Body of pancreas (tissue), 4 donors: ENCODE results near the gene GTPBP2.

Experiments
- POLR2A ChIP-seq, 3 donors: fragments of 450-650 bp; IDR thresholded peaks; one replicate each; pipeline ENCODE4 v1.6.1; 2016; ENCODE audit warnings: antibody characterized with exemption in 3 of 3, mild to moderate bottlenecking in 2 of 3
- TF ChIP-seq, protein P1 (sequence below), 7 experiments: fragments of 450-650 bp in 4 of 7; fragments of 200-600 bp in 3 of 7; sonication (generic) in 3 of 7; IDR thresholded peaks; one replicate each; pipeline ENCODE4 v1.5.1; 2016 to 2019; ENCODE audit warnings: antibody characterized with exemption in 7 of 7

- no peak for TF ChIP-seq POLR2A (IDR thresholded peaks at IDR 0.05)
- TF ChIP-seq, protein P1, sequence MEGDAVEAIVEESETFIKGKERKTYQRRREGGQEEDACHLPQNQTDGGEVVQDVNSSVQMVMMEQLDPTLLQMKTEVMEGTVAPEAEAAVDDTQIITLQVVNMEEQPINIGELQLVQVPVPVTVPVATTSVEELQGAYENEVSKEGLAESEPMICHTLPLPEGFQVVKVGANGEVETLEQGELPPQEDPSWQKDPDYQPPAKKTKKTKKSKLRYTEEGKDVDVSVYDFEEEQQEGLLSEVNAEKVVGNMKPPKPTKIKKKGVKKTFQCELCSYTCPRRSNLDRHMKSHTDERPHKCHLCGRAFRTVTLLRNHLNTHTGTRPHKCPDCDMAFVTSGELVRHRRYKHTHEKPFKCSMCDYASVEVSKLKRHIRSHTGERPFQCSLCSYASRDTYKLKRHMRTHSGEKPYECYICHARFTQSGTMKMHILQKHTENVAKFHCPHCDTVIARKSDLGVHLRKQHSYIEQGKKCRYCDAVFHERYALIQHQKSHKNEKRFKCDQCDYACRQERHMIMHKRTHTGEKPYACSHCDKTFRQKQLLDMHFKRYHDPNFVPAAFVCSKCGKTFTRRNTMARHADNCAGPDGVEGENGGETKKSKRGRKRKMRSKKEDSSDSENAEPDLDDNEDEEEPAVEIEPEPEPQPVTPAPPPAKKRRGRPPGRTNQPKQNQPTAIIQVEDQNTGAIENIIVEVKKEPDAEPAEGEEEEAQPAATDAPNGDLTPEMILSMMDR (IDR thresholded peaks at IDR 0.05), result no peak
These were observed 7.3 kb downstream of the GTPBP2 start for GRCh38 chr6:43621836-43622180.
